ENCODE data around the gene PAFAH1B2. TPM values are rescaled to one million over a fixed set of nuclear protein-coding genes. Genes with fewer than 3 reads are reported as not detected.

Gene PAFAH1B2
- polyA plus RNA-seq, 6 donors from 2014 or later: 18.0 to 23.3 (median 20.9) TPM

- Mint-ChIP-seq H3K4me3 (peak overlapping the region; percentile 62 to 94 (median 82)), H3K36me3 (peaks cover 6 to 9% of the 10 kb centered on the region in 2 donors), H3K27ac (peak overlapping the region; percentile 94 to 99 (median 98)), H3K27me3 (no peaks in the 10 kb centered on the region), H3K4me1 (peaks cover 49 to 78% (median 69%) of the 10 kb centered on the region in 3 donors), H3K9me3 (no peaks in the 10 kb centered on the region)
- DNase-seq: no peak
- ATAC-seq (ENCODE audit: low read depth in 2 of 2): no peak
Measured at GRCh38 chr11:117189941-117190544, 46.0 kb downstream of the PAFAH1B2 start.

- Mint-ChIP-seq H3K27ac (peak overlapping the region in 3 of 6 donors; percentile 67 to 94 (median 87)), H3K9me3 (no peaks in the 10 kb centered on the region)
- DNase-seq: no peak
Measured at GRCh38 chr11:117191680-117192400, 47.8 kb downstream of the PAFAH1B2 start.

DNA sequence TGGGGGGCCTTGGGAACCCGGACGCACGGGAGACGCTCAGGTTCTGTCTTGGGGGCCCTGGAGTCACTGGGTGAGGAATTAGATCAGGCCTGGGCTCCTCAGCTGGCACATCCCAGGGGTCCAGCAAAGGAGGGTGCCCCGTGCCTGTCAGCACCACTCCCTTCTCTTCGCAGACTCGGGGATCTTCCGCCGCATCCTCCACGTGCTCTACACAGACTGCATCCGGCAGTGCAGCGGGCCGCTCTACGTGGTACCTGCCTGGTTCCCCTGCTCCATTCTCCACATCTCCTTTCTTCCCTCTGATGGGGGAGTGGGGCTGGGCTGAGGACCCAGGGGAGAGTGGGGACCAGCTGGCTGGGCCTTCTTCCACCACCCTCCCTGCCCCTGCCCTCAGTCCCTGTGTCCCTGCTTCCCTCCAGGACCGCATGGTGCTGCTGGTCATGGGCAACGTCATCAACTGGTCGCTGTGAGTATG lies 48.4 kb downstream of the PAFAH1B2 start:
- Mint-ChIP-seq H3K4me1 (peaks cover 37 to 67% (median 61%) of the 10 kb centered on the region in 3 donors), H3K27ac (peak overlapping the region in 3 of 6 donors; percentile 79 to 94 (median 87)), H3K36me3 (peaks cover 13 to 16% of the 10 kb centered on the region in 2 donors), H3K4me3 (peak overlapping the region in 1 of 8 donors; percentile 42), H3K27me3 (no peaks in the 10 kb centered on the region), H3K9me3 (no peaks in the 10 kb centered on the region)
- ATAC-seq (ENCODE audit: low read depth in 2 of 2): no peak
- no peak for DNase-seq

More at GRCh38 chr11:117191680-117192400, 47.8 kb downstream of the PAFAH1B2 start:
- no peak for ATAC-seq (ENCODE audit: low read depth in 2 of 2)
- H3K4me1 Mint-ChIP-seq: peaks cover 42 to 70% (median 62%) of the 10 kb centered on the region in 3 donors
- peak overlapping the region in 1 of 8 donors; percentile 56 for H3K4me3 Mint-ChIP-seq
- H3K36me3 Mint-ChIP-seq: peaks cover 14% of the 10 kb centered on the region in 2 donors
- H3K27me3 Mint-ChIP-seq: no peaks in the 10 kb centered on the region

- peaks cover 39 to 67% (median 61%) of the 10 kb centered on the region in 3 donors for H3K4me1 Mint-ChIP-seq
Measured at GRCh38 chr11:117193130-117194020, 49.3 kb downstream of the PAFAH1B2 start.

DNA sequence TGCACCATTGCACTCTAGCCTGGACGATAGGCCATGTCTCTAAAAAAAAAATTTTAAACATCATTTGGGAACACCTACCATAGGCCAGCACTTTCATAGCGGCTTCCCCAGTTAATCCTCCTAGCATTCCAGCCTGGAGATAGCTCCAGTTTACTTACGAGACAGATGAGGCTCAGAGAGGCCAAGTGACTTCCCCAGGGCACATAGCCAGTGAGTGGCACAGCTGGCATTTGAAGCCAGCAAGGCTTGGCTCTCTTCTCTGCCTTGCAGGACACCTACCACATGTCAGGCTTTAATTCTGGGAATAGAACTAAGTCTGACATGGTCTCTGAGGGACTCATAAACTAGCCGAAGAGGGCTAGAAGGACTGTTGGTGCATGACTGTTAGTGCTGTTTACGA lies 50.2 kb downstream of the PAFAH1B2 start:
- H3K9me3 Mint-ChIP-seq: no peaks in the 10 kb centered on the region
- no peak overlapping the region for H3K4me3 Mint-ChIP-seq
- no peak for ATAC-seq (ENCODE audit: low read depth in 2 of 2)
- peaks cover 33 to 62% (median 57%) of the 10 kb centered on the region in 3 donors for H3K4me1 Mint-ChIP-seq
- peak overlapping the region in 3 of 6 donors; percentile 49 to 66 (median 56) for H3K27ac Mint-ChIP-seq
- peaks cover 9 to 18% of the 10 kb centered on the region in 2 donors for H3K36me3 Mint-ChIP-seq
- no peak for DNase-seq
- no peaks in the 10 kb centered on the region for H3K27me3 Mint-ChIP-seq

More at GRCh38 chr11:117193130-117194020, 49.3 kb downstream of the PAFAH1B2 start:
- H3K27me3 Mint-ChIP-seq: no peaks in the 10 kb centered on the region
- H3K4me3 Mint-ChIP-seq: peak overlapping the region in 3 of 8 donors; percentile 25 to 52 (median 45)
- H3K27ac Mint-ChIP-seq: peak overlapping the region; percentile 38 to 95 (median 84)
- H3K36me3 Mint-ChIP-seq: peaks cover 9 to 20% of the 10 kb centered on the region in 2 donors
- no peak for ATAC-seq (ENCODE audit: low read depth in 2 of 2)
- DNase-seq: no peak
- H3K9me3 Mint-ChIP-seq: no peaks in the 10 kb centered on the region

- Mint-ChIP-seq H3K27ac (peak overlapping the region in 5 of 6 donors; percentile 51 to 91 (median 89)), H3K36me3 (peaks cover 9 to 16% of the 10 kb centered on the region in 2 donors), H3K4me3 (no peak overlapping the region), H3K9me3 (no peaks in the 10 kb centered on the region), H3K4me1 (peaks cover 26 to 52% (median 48%) of the 10 kb centered on the region in 3 donors), H3K27me3 (no peaks in the 10 kb centered on the region)
- ATAC-seq (ENCODE audit: low read depth in 2 of 2): no peak
- DNase-seq: no peak
Measured at GRCh38 chr11:117195258-117195657, 51.2 kb downstream of the PAFAH1B2 start.

GRCh38 chr11:117195761-117196160 lies 51.7 kb downstream of the PAFAH1B2 start:
- no peaks in the 10 kb centered on the region for H3K9me3 Mint-ChIP-seq
- ATAC-seq (ENCODE audit: low read depth in 2 of 2): no peak

DNA sequence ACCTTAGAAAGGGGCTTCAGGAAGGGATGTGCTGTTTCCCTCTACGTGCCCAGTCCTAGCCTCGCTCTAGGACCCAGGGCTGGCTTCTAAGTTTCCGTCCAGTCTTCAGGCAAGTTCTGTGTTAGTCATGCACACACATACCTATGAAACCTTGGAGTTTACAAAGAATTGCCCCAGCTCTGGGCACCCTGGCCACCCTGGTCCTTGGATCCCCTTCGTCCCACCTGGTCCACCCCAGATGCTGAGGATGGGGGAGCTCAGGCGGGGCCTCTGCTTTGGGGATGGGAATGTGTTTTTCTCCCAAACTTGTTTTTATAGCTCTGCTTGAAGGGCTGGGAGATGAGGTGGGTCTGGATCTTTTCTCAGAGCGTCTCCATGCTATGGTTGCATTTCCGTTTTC lies 52.9 kb downstream of the PAFAH1B2 start:
- H3K27ac Mint-ChIP-seq: no peak overlapping the region
- ATAC-seq (ENCODE audit: low read depth in 2 of 2) (no peak), DNase-seq (no peak)
- peaks cover 9 to 16% of the 10 kb centered on the region in 2 donors for H3K36me3 Mint-ChIP-seq
- H3K4me1 Mint-ChIP-seq: peaks cover 27 to 55% (median 44%) of the 10 kb centered on the region in 3 donors
- H3K9me3 Mint-ChIP-seq: no peaks in the 10 kb centered on the region
- H3K4me3 Mint-ChIP-seq: peak overlapping the region in 1 of 8 donors; percentile 53
- no peaks in the 10 kb centered on the region for H3K27me3 Mint-ChIP-seq

More at GRCh38 chr11:117195761-117196160, 51.7 kb downstream of the PAFAH1B2 start:
- Mint-ChIP-seq H3K27me3 (no peaks in the 10 kb centered on the region), H3K4me1 (peaks cover 24 to 51% (median 48%) of the 10 kb centered on the region in 3 donors), H3K4me3 (no peak overlapping the region), H3K27ac (peak overlapping the region in 4 of 6 donors; percentile 13 to 91 (median 78)), H3K36me3 (peaks cover 9 to 16% of the 10 kb centered on the region in 2 donors)
- no peak for DNase-seq

- DNase-seq (no peak), ATAC-seq (ENCODE audit: low read depth in 2 of 2) (peak; percentile 23 to 24)
- Mint-ChIP-seq H3K27ac (peak overlapping the region in 5 of 6 donors; percentile 61 to 84 (median 82)), H3K36me3 (peaks cover 9 to 15% of the 10 kb centered on the region in 2 donors), H3K27me3 (no peaks in the 10 kb centered on the region), H3K4me3 (peak overlapping the region in 1 of 8 donors; percentile 15), H3K4me1 (peaks cover 27 to 47% (median 44%) of the 10 kb centered on the region in 3 donors), H3K9me3 (no peaks in the 10 kb centered on the region)
Measured at GRCh38 chr11:117197516-117198456, 53.7 kb downstream of the PAFAH1B2 start.

DNA sequence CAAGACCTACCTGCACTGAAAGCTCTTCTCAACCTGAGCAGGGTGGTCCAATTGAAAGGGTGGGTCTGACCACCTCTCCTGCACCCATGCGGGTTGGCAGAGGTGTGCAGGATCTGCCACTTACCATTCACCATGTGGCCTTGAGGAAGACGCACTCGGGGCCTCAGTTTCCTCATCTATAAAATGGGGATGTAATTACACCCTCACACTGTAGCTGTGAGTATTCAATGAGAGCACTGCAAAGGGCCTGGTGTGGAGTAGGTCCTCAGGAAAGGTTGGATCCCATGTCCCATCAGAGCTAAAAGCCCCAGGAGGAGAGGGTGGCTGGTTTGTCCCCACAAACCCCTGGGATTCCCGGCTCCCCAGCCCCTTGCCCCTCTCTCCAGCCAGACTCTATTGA lies 54.5 kb downstream of the PAFAH1B2 start:
- Mint-ChIP-seq H3K27ac (peak overlapping the region in 3 of 6 donors; percentile 7 to 61 (median 37)), H3K4me3 (peak overlapping the region in 1 of 8 donors; percentile 30)
- no peak for ATAC-seq (ENCODE audit: low read depth in 2 of 2)

GRCh38 chr11:117199053-117199915 lies 55.2 kb downstream of the PAFAH1B2 start, which contains the start of gene TAGLN:
Gene TAGLN, plus strand, starts transcription at chr11:117199370. Its CDS starts 3,644 bp downstream, at chr11:117203014.
- Mint-ChIP-seq H3K4me3 (peak within 1 kb of the TSS in 3 of 8 donors; percentile 15 to 47 (median 30)), H3K27ac (peak within 1 kb of the TSS; percentile 12 to 88 (median 50)), H3K9me3 (no peaks in the 10 kb centered on the region), H3K36me3 (peaks cover 9 to 11% of the 10 kb centered on the region in 2 donors), H3K27me3 (no peaks in the 10 kb centered on the region), H3K4me1 (peaks cover 24 to 43% (median 40%) of the 10 kb centered on the region in 3 donors)
- DNase-seq (no peak), ATAC-seq (ENCODE audit: low read depth in 2 of 2) (no peak)

More for the DNA sequence above, 54.5 kb downstream of the PAFAH1B2 start:
- Mint-ChIP-seq H3K27me3 (no peaks in the 10 kb centered on the region), H3K9me3 (no peaks in the 10 kb centered on the region), H3K36me3 (peaks cover 9 to 11% of the 10 kb centered on the region in 2 donors), H3K4me1 (peaks cover 24 to 41% (median 41%) of the 10 kb centered on the region in 3 donors)
- no peak for DNase-seq

Data from naive B cell (primary cell).